ENCODE data around the gene NLGN3. TPM values are rescaled to one million over a fixed set of nuclear protein-coding genes. Genes with fewer than 3 reads are reported as not detected.

Gene NLGN3
- total and polyA plus RNA-seq, 2 of the 8 experiments (the other 6 are each of a cell fraction or from before 2014, with no cell fraction given), result 12.0 to 14.8 TPM

- Histone ChIP-seq H3K27me3 (replicated peaks in 1 of 4; ENCODE audit: control insufficient read depth in 3 of 4, extremely low read depth in 1 of 4, insufficient read depth in 3 of 4, low read length in 3 of 4) (no peaks in the 10 kb centered on the region), H3K4me1 (replicated peaks in 1 of 4; ENCODE audit: control insufficient read depth in 3 of 4, insufficient read depth in 4 of 4, low read length in 3 of 4) (peaks cover 4 to 11% (median 10%) of the 10 kb centered on the region in 4 experiments), H3K27ac (ENCODE audit: low read depth, low read length) (no peak overlapping the region), H2AFZ (ENCODE audit: low read length) (0 out of 2 replicates have a peak overlapping the region, but pooled peaks have one; percentile 95), H3K18ac (ENCODE audit: extremely low read depth, low read length) (no peak overlapping the region), H4K20me1 (replicated peaks in 1 of 2; ENCODE audit: control insufficient read depth in 1 of 2, insufficient read depth in 2 of 2, low read length in 2 of 2) (peaks cover 0 to 2% of the 10 kb centered on the region in 2 experiments), H4K8ac (ENCODE audit: extremely low read depth, insufficient read depth, low read length) (no peak overlapping the region), H2BK15ac (ENCODE audit: low read length) (no peak overlapping the region), H3K4me2 (ENCODE audit: insufficient read depth in 1 of 2, low read depth in 2 of 2, low read length in 2 of 2) (peak overlapping the region; percentile 82 to 95), H3K23me2 (ENCODE audit: low read depth, low read length) (peaks cover 8% of the 10 kb centered on the region), H3K23ac (ENCODE audit: insufficient read length) (no peak overlapping the region), H4K5ac (ENCODE audit: insufficient read length, low read depth, low read length) (no peak overlapping the region), H3K56ac (replicated peaks; ENCODE audit: insufficient read length, low read depth, low read length) (no peak overlapping the region), H3K9ac (replicated peaks in 1 of 4; ENCODE audit: extremely low read depth in 1 of 4, low read depth in 3 of 4, low read length in 3 of 4) (peak overlapping the region in 1 of 4 experiments; percentile 78; a peak in 4 of 7 replicates), H4K91ac (replicated peaks; ENCODE audit: insufficient read length, low read length) (no peak overlapping the region), H3K79me1 (ENCODE audit: low read depth, low read length) (no peaks in the 10 kb centered on the region; the same call in 1 of the 2 replicates), H3K79me2 (ENCODE audit: control insufficient read depth in 1 of 2, insufficient read depth in 2 of 2, low read length in 2 of 2) (peaks cover 0 to 8% of the 10 kb centered on the region in 2 experiments; a peak in 2 of 4 replicates), H2BK120ac (replicated peaks; ENCODE audit: low read depth, low read length) (no peak overlapping the region), H2BK20ac (ENCODE audit: low read length) (no peak overlapping the region), H3K9me3 (ENCODE audit: insufficient read depth in 2 of 2, low read depth in 1 of 2, low read length in 1 of 2) (no peaks in the 10 kb centered on the region), H2AK5ac (ENCODE audit: low read depth, low read length) (no peak overlapping the region), H3K4ac (replicated peaks; ENCODE audit: insufficient read length, low read depth, low read length) (no peak overlapping the region), H3K36me3 (ENCODE audit: control insufficient read depth in 2 of 4, insufficient read depth in 4 of 4, low read length in 3 of 4) (no peaks in the 10 kb centered on the region), H3K4me3 (ENCODE audit: extremely low read depth in 1 of 4, insufficient read depth in 2 of 4, low read depth in 3 of 4, low read length in 4 of 4) (peak overlapping the region; percentile 43 to 78 (median 62)), H2BK12ac (ENCODE audit: low read depth, low read length) (no peak overlapping the region), H3K14ac (ENCODE audit: insufficient read length) (no peak overlapping the region), H2BK5ac (ENCODE audit: low read depth, low read length) (no peak overlapping the region)
- WGBS, 2 experiments (ENCODE audit: extremely low coverage in 1 of 2, insufficient coverage in 1 of 2, insufficient read length in 1 of 2, insufficient replicate concordance in 2 of 2, low coverage in 1 of 2, low lambda C conversion rate in 2 of 2, missing lambda C conversion rate in 1 of 2), result 39% methylated on average over 4 of the region's 6 CpGs; no CpG with 5 or more reads in 1 of the 2 experiments
- POLR2A ChIA-PET (ENCODE audit: partially characterized antibody), result no interaction called here
- FAIRE-seq (no peak), DNase-seq (ENCODE audit: low read depth in 1 of 2, low spot score in 2 of 2) (no peak)
- CTCF ChIA-PET (ENCODE audit: partially characterized antibody), result no interaction called here
- TF ChIP-seq E2F6 (IDR thresholded peaks at IDR 0.05) (no peak), MAX (IDR thresholded peaks at IDR 0.05) (no peak), SIRT6 (IDR thresholded peaks at IDR 0.05; ENCODE audit: low read length) (no peak), POLR2A (IDR thresholded peaks at IDR 0.05; ENCODE audit: control extremely low read depth in 1 of 2, low read depth in 2 of 2, low read length in 2 of 2) (no peak), SUZ12 (IDR thresholded peaks at IDR 0.05; ENCODE audit: low read length) (no peak)
These were observed 49.6 kb upstream of the NLGN3 start for GRCh38 chrX:71095033-71095432.
